BJ (cell line): ENCODE results near the gene EDEM1. TPM values are rescaled to one million over a fixed set of nuclear protein-coding genes. Genes with fewer than 3 reads are reported as not detected.

Experiments used
- CTCF ChIA-PET: fragments of 350-600 bp; formaldehyde crosslinking; extraction: SDS; loops from one replicate; lab custom pipeline; 2021; ENCODE audit warnings: antibody characterized with exemption, inconsistent platforms; lab: Yijun Ruan, JAX
- POLR2A ChIA-PET: fragments of 300-600 bp; sonication (Branson Sonifier 250); formaldehyde crosslinking; extraction: SDS; loops from one replicate; lab custom pipeline; 2021; ENCODE audit warnings: antibody characterized with exemption; lab: Charles Lee
- DNase-seq: peaks from one replicate; pipeline ENCODE4 v3.0.0-alpha.2; 2011; ENCODE audit warnings: low read depth
- H3K27me3 ChIP-seq: 2 replicates; pipeline ENCODE4 v1.6.0; 2011; ENCODE audit warnings: low read length; ENCODE audit not compliant: control insufficient read depth, insufficient read depth
- H3K36me3 ChIP-seq: 2 replicates; pipeline ENCODE4 v1.5.1; 2011; ENCODE audit warnings: low read length; ENCODE audit not compliant: control insufficient read depth, insufficient read depth
- H3K4me3 ChIP-seq: 2 replicates; pipeline ENCODE4 v1.5.1; 2011; ENCODE audit warnings: low read depth, mild to moderate bottlenecking, control low read depth, low read length
- polyA plus RNA-seq: library from polyadenylated mRNA; depleted of rRNA; stranded (reverse); fragments of >200 nt; gene quantifications from 2 replicates; pipeline ENCODE4 v1.2.3, GENCODE V29; 2011
- TF ChIP-seq, protein P1 (sequence below): IDR thresholded peaks from 2 replicates; pipeline ENCODE4 v1.5.1; 2011; ENCODE audit warnings: low read depth, mild to moderate bottlenecking, control low read depth, inconsistent platforms, low read length, moderate library complexity; ENCODE audit not compliant: insufficient read depth

EDEM1 gene
- polyA plus RNA-seq, 1 experiment: 21.3 TPM

DNA sequence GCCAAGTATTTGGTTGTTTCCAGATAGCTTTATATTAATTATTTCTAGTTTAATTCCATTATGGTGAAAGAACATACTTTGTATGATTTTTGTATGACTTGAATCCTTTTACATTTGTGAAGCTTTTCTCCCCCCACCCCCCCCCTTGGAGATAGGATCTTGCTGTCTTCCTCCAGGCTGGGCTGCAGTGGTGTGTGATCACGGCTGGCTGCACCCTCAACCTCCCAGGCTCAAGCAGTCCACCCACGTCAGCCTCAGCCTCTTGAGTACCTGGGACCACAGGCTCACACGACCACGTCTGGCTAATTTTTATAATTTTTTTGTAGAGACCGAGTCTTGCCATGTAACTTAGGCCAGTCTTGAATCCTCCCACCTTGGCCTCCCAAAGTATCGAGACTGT lies 35.9 kb upstream of the EDEM1 start:
- DNase-seq: no peak
- Histone ChIP-seq H3K27me3 (no peaks in the 10 kb centered on the region), H3K4me3 (no peak overlapping the region), H3K36me3 (no peaks in the 10 kb centered on the region)
- ChIA-PET CTCF (interaction anchor here (0.6 to 1.1 kb wide), 2 partner anchors 13 to 93 kb away, joined by 3 read pairs; no protein-coding TSS in a partner anchor), POLR2A (no interaction called here)
- TF ChIP-seq, protein P1, sequence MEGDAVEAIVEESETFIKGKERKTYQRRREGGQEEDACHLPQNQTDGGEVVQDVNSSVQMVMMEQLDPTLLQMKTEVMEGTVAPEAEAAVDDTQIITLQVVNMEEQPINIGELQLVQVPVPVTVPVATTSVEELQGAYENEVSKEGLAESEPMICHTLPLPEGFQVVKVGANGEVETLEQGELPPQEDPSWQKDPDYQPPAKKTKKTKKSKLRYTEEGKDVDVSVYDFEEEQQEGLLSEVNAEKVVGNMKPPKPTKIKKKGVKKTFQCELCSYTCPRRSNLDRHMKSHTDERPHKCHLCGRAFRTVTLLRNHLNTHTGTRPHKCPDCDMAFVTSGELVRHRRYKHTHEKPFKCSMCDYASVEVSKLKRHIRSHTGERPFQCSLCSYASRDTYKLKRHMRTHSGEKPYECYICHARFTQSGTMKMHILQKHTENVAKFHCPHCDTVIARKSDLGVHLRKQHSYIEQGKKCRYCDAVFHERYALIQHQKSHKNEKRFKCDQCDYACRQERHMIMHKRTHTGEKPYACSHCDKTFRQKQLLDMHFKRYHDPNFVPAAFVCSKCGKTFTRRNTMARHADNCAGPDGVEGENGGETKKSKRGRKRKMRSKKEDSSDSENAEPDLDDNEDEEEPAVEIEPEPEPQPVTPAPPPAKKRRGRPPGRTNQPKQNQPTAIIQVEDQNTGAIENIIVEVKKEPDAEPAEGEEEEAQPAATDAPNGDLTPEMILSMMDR: no peak

- H3K4me3 ChIP-seq: no peak overlapping the region
- ChIA-PET CTCF (no interaction called here), POLR2A (no interaction called here)
- TF ChIP-seq, protein P1: no peak
- no peak for DNase-seq
- no peaks in the 10 kb centered on the region for H3K36me3 ChIP-seq
- H3K27me3 ChIP-seq: no peaks in the 10 kb centered on the region
Observed at GRCh38 chr3:5153074-5153473, 34.4 kb upstream of the EDEM1 start.

- no peaks in the 10 kb centered on the region for H3K27me3 ChIP-seq
- ChIA-PET CTCF (no interaction called here), POLR2A (no interaction called here)
- H3K4me3 ChIP-seq: no peak overlapping the region
- TF ChIP-seq, protein P1: no peak
- no peaks in the 10 kb centered on the region for H3K36me3 ChIP-seq
- no peak for DNase-seq
Observed at GRCh38 chr3:5155241-5155640, 32.3 kb upstream of the EDEM1 start.

DNA sequence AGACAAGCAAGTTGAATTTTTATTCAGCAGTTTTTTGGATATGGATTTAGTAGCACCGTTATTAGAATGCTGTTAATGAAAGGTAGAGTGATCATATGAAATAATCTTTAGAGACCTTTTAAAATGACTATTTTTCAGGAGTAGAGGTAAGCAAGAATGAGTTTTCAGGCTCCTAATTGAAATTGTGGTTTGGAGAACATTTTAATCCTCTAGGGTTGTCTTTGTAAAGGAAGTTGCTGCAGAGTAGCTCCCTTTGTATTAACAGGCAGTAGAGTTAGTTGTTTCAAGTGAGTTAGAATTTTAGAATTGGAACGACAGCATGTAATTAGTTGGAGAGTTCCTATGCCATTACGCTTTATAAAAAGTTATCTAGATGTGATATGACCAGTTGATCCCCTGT lies 27.2 kb upstream of the EDEM1 start:
- H3K36me3 ChIP-seq: no peaks in the 10 kb centered on the region
- H3K4me3 ChIP-seq: no peak overlapping the region
- H3K27me3 ChIP-seq: no peaks in the 10 kb centered on the region
- TF ChIP-seq, protein P1: no peak
- ChIA-PET POLR2A (no interaction called here), CTCF (no interaction called here)
- DNase-seq: no peak

- no peak overlapping the region for H3K4me3 ChIP-seq
- DNase-seq: no peak
- POLR2A ChIA-PET: no interaction called here
- TF ChIP-seq, protein P1: no peak
- no peaks in the 10 kb centered on the region for H3K27me3 ChIP-seq
- CTCF ChIA-PET: no interaction called here
- H3K36me3 ChIP-seq: no peaks in the 10 kb centered on the region
Observed at GRCh38 chr3:5160940-5161858, 26.3 kb upstream of the EDEM1 start.
